ENCODE results near the gene SRCAP. TPM values are rescaled to one million over a fixed set of nuclear protein-coding genes. Genes with fewer than 3 reads are reported as not detected.

SRCAP gene
- total and polyA plus RNA-seq, 2 experiments from 2014 or later, result 9.1 to 23.7 TPM

DNA sequence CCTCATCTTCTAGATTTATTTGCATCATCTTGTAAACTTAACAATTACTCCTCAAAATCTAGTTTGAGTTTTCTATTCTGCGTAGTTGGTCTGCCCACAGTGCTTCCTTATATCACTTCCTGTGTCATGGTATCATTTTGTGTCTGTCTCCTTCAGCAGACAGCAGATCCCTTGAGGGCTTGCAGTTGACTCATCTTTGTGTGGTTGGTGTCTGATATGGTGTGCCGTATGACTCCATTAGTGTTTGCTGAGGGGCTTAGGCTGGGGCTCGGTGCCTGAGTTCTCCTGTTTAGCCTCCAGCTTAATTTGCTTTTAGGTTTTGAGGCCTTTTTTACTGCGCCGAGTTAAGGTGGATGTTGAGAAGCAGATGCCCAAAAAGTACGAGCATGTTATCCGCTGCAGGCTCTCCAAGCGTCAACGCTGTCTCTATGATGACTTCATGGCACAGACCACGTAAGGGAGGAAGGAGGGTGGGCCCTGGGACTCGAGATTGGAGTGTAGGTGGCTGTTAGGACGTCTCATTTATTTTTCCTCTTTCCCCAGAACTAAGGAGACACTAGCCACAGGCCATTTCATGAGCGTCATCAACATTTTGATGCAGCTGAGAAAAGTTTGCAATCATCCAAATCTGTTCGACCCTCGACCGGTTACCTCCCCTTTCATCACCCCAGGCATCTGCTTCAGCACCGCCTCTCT, 16.9 kb downstream of the SRCAP start:
- peaks cover 15% of the 10 kb centered on the region for H3K4me1 ChIP-seq (ENCODE audit: insufficient read depth)
- 86 to 87% methylated on average over 17 of the region's 17 CpGs for WGBS, 2 experiments (ENCODE audit: low coverage in 1 of 2, low lambda C conversion rate in 2 of 2, missing lambda C conversion rate in 2 of 2)
- peak; percentile 65 for DNase-seq

DNA sequence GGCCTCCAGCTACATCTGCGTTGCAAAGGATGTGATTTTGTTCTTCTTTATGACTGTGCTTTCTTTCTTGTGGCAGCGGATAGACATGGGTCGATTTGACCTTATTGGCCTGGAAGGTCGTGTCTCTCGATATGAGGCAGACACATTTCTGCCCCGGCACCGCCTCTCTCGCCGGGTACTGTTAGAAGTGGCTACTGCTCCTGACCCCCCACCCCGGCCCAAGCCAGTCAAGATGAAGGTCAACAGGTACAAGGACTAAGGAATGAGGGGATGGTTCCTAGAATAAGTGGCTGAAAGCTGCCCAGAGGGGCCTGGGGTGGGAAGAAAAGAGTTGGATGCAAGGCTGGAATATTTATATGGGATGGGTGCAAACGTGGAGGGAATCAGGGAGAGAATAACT, 21.1 kb downstream of the SRCAP start:
- Histone ChIP-seq H3K27ac (no peak overlapping the region), H3K9ac (no peak overlapping the region), H3K4me2 (ENCODE audit: unreplicated experiment) (no peak overlapping the region), H2AFZ (no peak overlapping the region), H3F3A (ENCODE audit: insufficient read depth) (peaks cover 31% of the 10 kb centered on the region), H3K4me3 (no peak overlapping the region), H3K27me3 (replicated peaks; ENCODE audit: insufficient read depth) (no peaks in the 10 kb centered on the region), H3K4me1 (ENCODE audit: insufficient read depth) (peaks cover 5% of the 10 kb centered on the region), H3K79me2 (ENCODE audit: insufficient read depth) (peaks cover 83% of the 10 kb centered on the region), H3K9me2 (ENCODE audit: insufficient read depth) (no peaks in the 10 kb centered on the region), H3K36me3 (ENCODE audit: low read depth) (peaks cover 86% of the 10 kb centered on the region), H4K20me1 (ENCODE audit: insufficient read depth) (peaks cover 9% of the 10 kb centered on the region; the same call in 1 of the 2 replicates), H3K9me3 (ENCODE audit: low read depth) (no peaks in the 10 kb centered on the region)
- TF ChIP-seq EZH2 (IDR thresholded peaks at IDR 0.05; ENCODE audit: insufficient read depth, poor library complexity, severe bottlenecking), result no peak
- no peak for TF ChIP-seq EZH2phosphoT487 (IDR thresholded peaks at IDR 0.05; ENCODE audit: insufficient read depth, low read depth)
- WGBS, 2 experiments (ENCODE audit: low coverage in 1 of 2, low lambda C conversion rate in 2 of 2, missing lambda C conversion rate in 2 of 2), result 87 to 88% methylated on average over 11 of the region's 11 CpGs
- in situ Hi-C loops (cut with MboI), result no loop called here
- DNase-seq, result no peak

More for the DNA sequence above, 16.9 kb downstream of the SRCAP start:
- H2AFZ ChIP-seq, result no peak overlapping the region
- H3K9ac ChIP-seq, result 0 out of 2 replicates have a peak overlapping the region, but pooled peaks have one; percentile 30
- H3K4me2 ChIP-seq (ENCODE audit: unreplicated experiment), result no peak overlapping the region
- no peaks in the 10 kb centered on the region for H3K9me3 ChIP-seq (ENCODE audit: low read depth)
- H3K27ac ChIP-seq, result peak overlapping the region; percentile 78
- no peak overlapping the region for H3K4me3 ChIP-seq
- no peaks in the 10 kb centered on the region for H3K27me3 ChIP-seq (replicated peaks; ENCODE audit: insufficient read depth)
- peaks cover 57% of the 10 kb centered on the region for H3F3A ChIP-seq (ENCODE audit: insufficient read depth)
- in situ Hi-C loops (cut with MboI), result no loop called here
- H4K20me1 ChIP-seq (ENCODE audit: insufficient read depth), result peaks cover 15% of the 10 kb centered on the region
- no peaks in the 10 kb centered on the region for H3K9me2 ChIP-seq (ENCODE audit: insufficient read depth)
- peaks cover 83% of the 10 kb centered on the region for H3K36me3 ChIP-seq (ENCODE audit: low read depth)
- H3K79me2 ChIP-seq (ENCODE audit: insufficient read depth), result peaks cover 69% of the 10 kb centered on the region
- no peak for TF ChIP-seq EZH2 (IDR thresholded peaks at IDR 0.05; ENCODE audit: insufficient read depth, poor library complexity, severe bottlenecking)
- TF ChIP-seq EZH2phosphoT487 (IDR thresholded peaks at IDR 0.05; ENCODE audit: insufficient read depth, low read depth), result no peak

DNA sequence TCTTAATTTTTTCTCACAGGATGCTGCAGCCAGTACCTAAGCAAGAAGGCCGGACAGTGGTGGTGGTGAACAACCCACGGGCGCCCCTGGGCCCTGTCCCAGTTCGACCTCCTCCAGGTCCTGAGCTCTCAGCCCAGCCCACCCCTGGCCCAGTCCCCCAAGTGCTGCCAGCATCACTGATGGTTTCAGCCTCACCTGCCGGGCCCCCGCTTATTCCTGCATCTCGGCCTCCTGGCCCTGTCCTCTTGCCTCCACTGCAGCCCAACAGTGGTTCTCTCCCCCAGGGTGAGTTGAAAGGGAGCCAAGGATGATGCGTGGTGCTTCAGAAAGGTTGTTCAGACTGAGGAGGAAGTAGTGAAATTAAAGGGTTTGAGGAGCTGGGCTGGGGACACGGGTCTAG, 21.7 kb downstream of the SRCAP start:
- Histone ChIP-seq H3K4me2 (ENCODE audit: unreplicated experiment) (no peak overlapping the region), H3K4me1 (ENCODE audit: insufficient read depth) (peaks cover 1% of the 10 kb centered on the region; the same call in 1 of the 2 replicates), H2AFZ (no peak overlapping the region), H3K9me2 (ENCODE audit: insufficient read depth) (no peaks in the 10 kb centered on the region), H3K9me3 (ENCODE audit: low read depth) (no peaks in the 10 kb centered on the region), H3K36me3 (ENCODE audit: low read depth) (peaks cover 83% of the 10 kb centered on the region), H3K27ac (no peak overlapping the region), H3K79me2 (ENCODE audit: insufficient read depth) (peaks cover 86% of the 10 kb centered on the region), H3K9ac (no peak overlapping the region), H4K20me1 (ENCODE audit: insufficient read depth) (0 out of 2 replicates have a peak, but pooled peaks cover 8% of the 10 kb centered on the region), H3K4me3 (no peak overlapping the region), H3F3A (ENCODE audit: insufficient read depth) (peaks cover 26% of the 10 kb centered on the region), H3K27me3 (replicated peaks; ENCODE audit: insufficient read depth) (no peaks in the 10 kb centered on the region)
- no peak for TF ChIP-seq EZH2 (IDR thresholded peaks at IDR 0.05; ENCODE audit: insufficient read depth, poor library complexity, severe bottlenecking)
- TF ChIP-seq EZH2phosphoT487 (IDR thresholded peaks at IDR 0.05; ENCODE audit: insufficient read depth, low read depth), result no peak
- in situ Hi-C loops (cut with MboI), result no loop called here
- no peak for DNase-seq
- WGBS, 2 experiments (ENCODE audit: low coverage in 1 of 2, low lambda C conversion rate in 2 of 2, missing lambda C conversion rate in 2 of 2), result 97% methylated on average over 8 of the region's 9 CpGs

DNA sequence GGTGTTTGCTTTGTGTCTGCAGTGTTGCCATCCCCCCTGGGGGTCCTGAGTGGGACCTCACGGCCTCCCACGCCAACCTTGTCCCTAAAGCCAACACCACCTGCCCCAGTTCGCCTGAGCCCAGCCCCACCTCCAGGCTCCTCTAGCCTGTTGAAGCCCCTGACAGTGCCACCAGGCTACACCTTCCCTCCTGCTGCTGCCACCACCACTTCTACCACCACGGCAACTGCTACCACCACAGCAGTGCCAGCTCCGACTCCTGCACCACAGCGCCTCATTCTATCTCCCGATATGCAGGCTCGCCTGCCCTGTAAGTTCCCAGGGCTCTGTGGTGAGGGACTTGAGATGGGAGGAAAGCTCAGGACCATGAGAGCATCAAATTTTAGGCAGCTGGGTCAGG, 22.2 kb downstream of the SRCAP start:
- 98 to 99% methylated on average over 8 of the region's 8 CpGs for WGBS, 2 experiments (ENCODE audit: low coverage in 1 of 2, low lambda C conversion rate in 2 of 2, missing lambda C conversion rate in 2 of 2)
- no peak overlapping the region for H3K9ac ChIP-seq
- peaks cover 86% of the 10 kb centered on the region for H3K79me2 ChIP-seq (ENCODE audit: insufficient read depth)
- H4K20me1 ChIP-seq (ENCODE audit: insufficient read depth), result 0 out of 2 replicates have a peak, but pooled peaks cover 8% of the 10 kb centered on the region
- in situ Hi-C loops (cut with MboI), result no loop called here
- TF ChIP-seq EZH2phosphoT487 (IDR thresholded peaks at IDR 0.05; ENCODE audit: insufficient read depth, low read depth), result no peak
- H3K9me2 ChIP-seq (ENCODE audit: insufficient read depth), result no peaks in the 10 kb centered on the region
- no peaks in the 10 kb centered on the region for H3K27me3 ChIP-seq (replicated peaks; ENCODE audit: insufficient read depth)
- H3K36me3 ChIP-seq (ENCODE audit: low read depth), result peaks cover 81% of the 10 kb centered on the region
- no peak overlapping the region for H3K4me2 ChIP-seq (ENCODE audit: unreplicated experiment)
- no peak for DNase-seq
- H3K9me3 ChIP-seq (ENCODE audit: low read depth), result no peaks in the 10 kb centered on the region
- H3K27ac ChIP-seq, result no peak overlapping the region
- H2AFZ ChIP-seq, result no peak overlapping the region
- H3K4me3 ChIP-seq, result no peak overlapping the region
- H3F3A ChIP-seq (ENCODE audit: insufficient read depth), result peaks cover 21% of the 10 kb centered on the region
- H3K4me1 ChIP-seq (ENCODE audit: insufficient read depth), result no peaks in the 10 kb centered on the region
